HAP-1 (cell line): ENCODE data around the gene CXCL17.
A peak's percentile ranks its signal among the peaks of the same experiment; 100 is the strongest.
"Not testable (repeated sequence)": the region's sequence is repeated elsewhere in the genome, so short reads cannot be mapped to it uniquely, and the experiment has no call there.

Source experiments
- DNase-seq, 2 experiments: peaks; one replicate each; pipeline ENCODE4 v3.0.0-alpha.2; 2016 to 2020; ENCODE audit warnings: low spot score in 2 of 2
- H3K27me3 ChIP-seq: fragments of 250-450 bp; sonication (Bioruptor Pico); 2 replicates; pipeline ENCODE4 v1.5.1; 2020; ENCODE audit warnings: low read depth, mild to moderate bottlenecking, moderate library complexity
- H3K36me3 ChIP-seq: fragments of 250-450 bp; sonication (Bioruptor Pico); replicated peaks from 2 replicates; pipeline ENCODE4 v1.5.1; 2020; ENCODE audit warnings: mild to moderate bottlenecking
- H3K4me1 ChIP-seq: fragments of 250-450 bp; sonication (Bioruptor Pico); 2 replicates; pipeline ENCODE4 v1.5.1; 2020; ENCODE audit warnings: mild to moderate bottlenecking
- H3K4me3 ChIP-seq: fragments of 250-450 bp; sonication (Bioruptor Pico); 2 replicates; pipeline ENCODE4 v1.5.1; 2020; ENCODE audit warnings: mild to moderate bottlenecking, moderate library complexity
- H3K9me3 ChIP-seq: fragments of 250-450 bp; sonication (Bioruptor Pico); 2 replicates; pipeline ENCODE4 v1.5.1; 2020; ENCODE audit warnings: mild to moderate bottlenecking, moderate library complexity
- in situ Hi-C: fragments of 300-500 bp; cut with MboI; formaldehyde crosslinking; loops from 3 replicates; pipeline ENCODE4 v1.14.3; 2020; ENCODE audit warnings: low sequenced_read_pairs, inconsistent platforms, mixed read lengths

The CXCL17 gene

GRCh38 chr19:42442833-42443232, at the start of gene CXCL17:
Gene CXCL17, minus strand, starts transcription at chr19:42442946. Its CDS starts 114 bp downstream, at chr19:42442832.
- Histone ChIP-seq H3K36me3 (no peaks in the 10 kb centered on the region), H3K9me3 (no peaks in the 10 kb centered on the region), H3K4me1 (no peaks in the 10 kb centered on the region), H3K4me3 (no peak within 1 kb of the TSS), H3K27me3 (0 out of 2 replicates have a peak, but pooled peaks cover 3% of the 10 kb centered on the region)
- DNase-seq: no peak
- in situ Hi-C loops: no loop called here

- H3K27me3 ChIP-seq: no peaks in the 10 kb centered on the region; the same call in 1 of the 2 replicates
- H3K36me3 ChIP-seq: no peaks in the 10 kb centered on the region
- DNase-seq: peak; percentile 86 to 94
- no peaks in the 10 kb centered on the region for H3K9me3 ChIP-seq
- no peak overlapping the region for H3K4me3 ChIP-seq
- peaks cover 16% of the 10 kb centered on the region for H3K4me1 ChIP-seq
- in situ Hi-C loops: no loop called here
These were observed 46.2 kb upstream of the CXCL17 start for GRCh38 chr19:42488783-42489521.

DNA sequence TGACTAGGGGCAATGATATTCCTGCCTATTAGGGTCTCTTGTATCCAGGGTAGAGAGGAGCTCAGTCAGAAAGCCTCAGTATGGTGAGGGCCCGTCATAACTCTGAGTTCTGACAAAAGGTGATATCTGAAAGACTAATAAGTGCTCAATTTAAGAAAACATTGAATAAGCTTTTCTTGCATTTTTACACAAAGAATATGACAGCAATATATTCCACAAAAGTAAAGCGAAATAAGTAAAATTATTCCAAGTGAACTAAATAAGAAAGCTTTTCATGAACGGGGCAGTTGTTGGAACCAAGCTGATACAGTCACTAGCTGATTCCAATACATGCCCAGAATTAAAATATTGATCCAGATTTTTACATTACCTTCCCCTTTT, 45.0 kb upstream of the CXCL17 start:
- Histone ChIP-seq H3K4me1 (peaks cover 16% of the 10 kb centered on the region), H3K36me3 (no peaks in the 10 kb centered on the region), H3K4me3 (no peak overlapping the region), H3K9me3 (no peaks in the 10 kb centered on the region), H3K27me3 (no peaks in the 10 kb centered on the region; the same call in 1 of the 2 replicates)
- in situ Hi-C loops: no loop called here
- no peak for DNase-seq

GRCh38 chr19:42487032-42487797, 44.5 kb upstream of the CXCL17 start:
- Histone ChIP-seq H3K27me3 (no peaks in the 10 kb centered on the region; the same call in 1 of the 2 replicates), H3K36me3 (no peaks in the 10 kb centered on the region), H3K4me1 (peaks cover 16% of the 10 kb centered on the region), H3K9me3 (no peaks in the 10 kb centered on the region), H3K4me3 (no peak overlapping the region)
- in situ Hi-C loops: no loop called here
- DNase-seq: no peak

DNA sequence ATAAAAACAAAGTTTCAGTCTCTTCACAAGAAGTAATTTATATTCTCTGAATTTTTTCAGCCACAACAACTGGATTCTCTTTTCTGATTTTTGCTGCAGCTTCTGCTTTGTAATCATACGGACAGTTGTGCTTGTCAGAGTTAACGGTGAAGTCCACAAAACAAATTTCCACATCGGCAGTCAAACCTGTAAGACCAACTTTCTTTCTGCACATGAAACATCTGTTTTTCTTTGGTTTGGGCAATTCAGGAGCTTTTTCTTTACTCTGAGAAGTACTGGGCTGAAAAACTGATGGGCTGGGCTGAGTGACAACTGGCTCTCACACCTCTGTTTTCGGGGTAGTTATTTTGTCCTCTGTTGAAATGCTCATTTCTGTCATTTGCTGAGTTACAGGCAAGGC, 42.3 kb upstream of the CXCL17 start:
- H3K36me3 ChIP-seq, H3K27me3 ChIP-seq, H3K9me3 ChIP-seq, in situ Hi-C loops, H3K4me3 ChIP-seq, DNase-seq: not testable (repeated sequence)
- peaks cover 22% of the 10 kb centered on the region for H3K4me1 ChIP-seq

- Histone ChIP-seq H3K4me1 (peaks cover 6% of the 10 kb centered on the region), H3K9me3 (no peaks in the 10 kb centered on the region), H3K27me3 (no peaks in the 10 kb centered on the region; the same call in 1 of the 2 replicates), H3K36me3 (no peaks in the 10 kb centered on the region), H3K4me3 (no peak overlapping the region)
- in situ Hi-C loops: no loop called here
- no peak for DNase-seq
These were observed 37.8 kb upstream of the CXCL17 start for GRCh38 chr19:42480335-42481095.

DNA sequence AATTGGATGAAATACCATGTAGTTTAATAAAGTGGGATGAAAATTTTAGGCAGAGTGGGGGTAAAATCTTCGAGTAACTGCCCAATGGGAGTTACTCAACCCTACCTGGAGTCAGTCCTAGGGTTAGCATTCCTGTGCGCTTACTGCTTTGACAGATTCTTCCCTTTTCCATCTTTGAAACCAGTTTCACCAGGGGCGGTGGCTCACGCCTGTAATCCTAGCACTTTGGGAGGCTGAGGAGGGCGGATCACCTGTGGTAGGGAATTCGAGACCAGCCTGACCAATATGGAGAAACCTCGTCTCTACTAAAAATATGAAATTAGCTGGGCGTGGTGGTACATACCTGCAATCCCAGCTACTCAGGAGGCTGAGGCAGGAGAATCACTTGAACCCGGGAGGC, 37.0 kb upstream of the CXCL17 start:
- DNase-seq: no peak
- Histone ChIP-seq H3K36me3 (no peaks in the 10 kb centered on the region), H3K9me3 (no peaks in the 10 kb centered on the region), H3K27me3 (no peaks in the 10 kb centered on the region; the same call in 1 of the 2 replicates), H3K4me1 (peaks cover 14% of the 10 kb centered on the region), H3K4me3 (no peak overlapping the region)
- in situ Hi-C loops: no loop called here

DNA sequence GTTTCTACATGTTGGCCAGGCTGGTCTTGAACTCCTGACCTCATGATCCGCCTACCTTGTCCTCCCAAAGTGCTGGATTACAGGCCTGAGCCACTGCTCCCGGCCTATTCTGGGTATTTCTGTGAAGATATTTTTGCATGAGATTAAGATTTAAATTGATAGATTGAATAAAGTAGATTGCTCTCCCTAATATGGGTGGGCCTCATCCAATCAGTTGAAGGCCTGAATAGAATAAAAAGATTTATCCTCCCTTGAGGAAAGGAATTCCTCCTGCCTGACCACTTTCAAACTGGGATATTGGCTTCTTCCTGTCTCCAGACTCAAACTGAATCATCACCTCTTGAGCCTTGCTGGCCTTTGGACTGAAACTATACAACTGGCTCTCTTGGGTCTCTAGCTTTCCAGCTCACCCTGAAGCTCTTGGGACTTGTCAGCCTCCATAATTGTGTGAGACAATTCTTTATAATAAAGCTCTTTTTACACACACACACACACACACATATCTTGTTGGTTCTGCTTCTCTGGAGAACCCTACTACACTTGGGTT, 36.1 kb upstream of the CXCL17 start:
- in situ Hi-C loops: no loop called here
- no peaks in the 10 kb centered on the region for H3K36me3 ChIP-seq

GRCh38 chr19:42477933-42478332, 35.2 kb upstream of the CXCL17 start:
- Histone ChIP-seq H3K4me3 (no peak overlapping the region), H3K27me3 (no peaks in the 10 kb centered on the region), H3K36me3 (no peaks in the 10 kb centered on the region), H3K4me1 (peaks cover 27% of the 10 kb centered on the region), H3K9me3 (no peaks in the 10 kb centered on the region)
- in situ Hi-C loops: no loop called here
- DNase-seq: no peak

More for the DNA sequence above, 36.1 kb upstream of the CXCL17 start:
- H3K27me3 ChIP-seq: no peaks in the 10 kb centered on the region
- no peak for DNase-seq
- peaks cover 22% of the 10 kb centered on the region for H3K4me1 ChIP-seq
- H3K4me3 ChIP-seq: no peak overlapping the region
- H3K9me3 ChIP-seq: no peaks in the 10 kb centered on the region

GRCh38 chr19:42477117-42477516, 34.4 kb upstream of the CXCL17 start:
- Histone ChIP-seq H3K4me3 (no peak overlapping the region), H3K9me3 (no peaks in the 10 kb centered on the region), H3K36me3 (no peaks in the 10 kb centered on the region), H3K27me3 (no peaks in the 10 kb centered on the region), H3K4me1 (peaks cover 35% of the 10 kb centered on the region)
- no peak for DNase-seq
- in situ Hi-C loops: no loop called here

DNA sequence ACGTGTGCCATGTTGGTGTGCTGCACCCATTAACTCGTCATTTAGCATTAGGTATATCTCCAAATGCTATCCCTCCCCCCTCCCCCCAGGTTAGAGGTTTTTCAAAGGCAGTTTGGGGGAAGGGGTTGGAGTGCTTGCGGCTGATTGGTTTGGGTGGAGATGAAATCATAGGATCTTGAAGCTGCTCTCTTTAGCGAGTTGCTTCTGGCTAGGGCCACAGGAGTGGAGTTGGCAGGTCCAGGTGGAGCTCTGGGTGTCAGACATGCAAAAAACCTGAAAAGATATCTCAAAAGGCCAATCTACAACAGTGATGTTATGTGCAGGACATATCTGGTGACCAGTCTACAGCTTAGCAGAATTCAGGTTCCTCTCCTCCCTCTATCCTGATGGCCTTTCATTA, 32.6 kb upstream of the CXCL17 start:
- Histone ChIP-seq H3K36me3 (no peaks in the 10 kb centered on the region), H3K4me1 (peaks cover 36% of the 10 kb centered on the region), H3K9me3 (no peaks in the 10 kb centered on the region), H3K27me3 (no peaks in the 10 kb centered on the region), H3K4me3 (no peak overlapping the region)
- in situ Hi-C loops: no loop called here
- no peak for DNase-seq

DNA sequence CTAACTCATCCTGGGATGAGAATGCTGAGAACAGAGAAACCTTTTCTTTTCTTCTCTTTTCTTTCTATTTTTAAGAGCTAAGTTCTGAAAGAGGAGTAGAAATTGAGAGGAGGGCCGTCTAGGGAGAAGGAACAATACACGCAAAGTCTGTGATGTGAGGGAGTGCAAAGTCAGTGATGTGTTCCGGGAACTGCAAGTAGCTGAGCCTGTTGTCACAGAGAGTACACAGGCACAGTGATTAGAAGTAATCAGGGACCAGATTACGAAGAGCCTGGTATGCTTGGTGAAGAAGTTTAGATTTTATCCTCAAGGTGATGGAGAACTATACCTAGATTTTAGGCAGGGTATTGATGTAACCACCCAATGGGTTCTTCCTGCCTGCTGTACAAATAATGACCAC, 32.0 kb upstream of the CXCL17 start:
- Histone ChIP-seq H3K36me3 (no peaks in the 10 kb centered on the region), H3K9me3 (no peaks in the 10 kb centered on the region), H3K4me1 (peaks cover 34% of the 10 kb centered on the region), H3K27me3 (no peaks in the 10 kb centered on the region), H3K4me3 (no peak overlapping the region)
- in situ Hi-C loops: no loop called here
- peak; percentile 35 to 71 for DNase-seq

DNA sequence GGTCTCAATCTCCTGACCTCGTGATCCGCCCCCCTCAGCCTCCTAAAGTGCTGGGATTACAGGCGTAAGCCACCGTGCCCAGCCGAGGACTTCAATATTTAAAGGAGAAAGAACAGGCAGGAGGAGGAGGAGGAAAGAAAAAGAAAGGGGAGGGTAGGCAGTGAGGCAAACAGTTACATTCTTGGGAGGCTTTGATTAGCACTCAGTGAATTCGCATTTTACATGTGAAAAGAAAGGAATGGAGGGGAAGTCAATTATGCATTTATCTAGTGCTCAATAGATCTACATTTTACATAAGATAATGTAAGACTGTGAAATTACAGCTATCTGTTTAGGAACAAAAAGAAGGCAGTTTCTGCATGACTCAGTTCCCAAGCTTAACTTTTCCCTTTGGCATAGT, 30.9 kb upstream of the CXCL17 start:
- in situ Hi-C loops: no loop called here
- Histone ChIP-seq H3K4me3 (no peak overlapping the region), H3K4me1 (peaks cover 35% of the 10 kb centered on the region), H3K36me3 (no peaks in the 10 kb centered on the region), H3K9me3 (no peaks in the 10 kb centered on the region), H3K27me3 (no peaks in the 10 kb centered on the region)
- DNase-seq: peak; percentile 75 to 99
